ENCODE results near the gene TFDP1. TPM values are rescaled to one million over a fixed set of nuclear protein-coding genes. Genes with fewer than 3 reads are reported as not detected.

TFDP1 gene
- total RNA-seq, 6 experiments from 2014 or later: 121 to 155 (median 150) TPM

DNA sequence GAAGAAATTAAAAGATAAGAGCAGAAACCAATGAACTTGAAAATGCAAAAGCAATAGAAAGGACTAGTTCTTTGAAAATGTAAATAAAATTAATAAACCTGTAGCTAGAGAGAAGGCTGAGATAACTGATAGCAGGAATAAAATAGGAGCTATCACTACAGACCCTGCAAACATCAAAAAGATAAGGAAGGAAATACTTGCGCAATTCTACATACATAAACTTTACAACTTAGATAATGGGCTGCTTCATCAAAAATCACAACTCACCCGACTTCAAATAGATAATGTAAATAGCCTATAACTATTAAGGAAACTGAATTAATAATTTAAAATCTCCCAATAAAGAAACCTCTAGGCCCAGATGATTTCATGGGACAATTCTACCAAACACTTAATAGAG, 77.0 kb downstream of the TFDP1 start:
- DNase-seq: no peak
- Mint-ChIP-seq H3K9me3 (peaks cover 21% of the 10 kb centered on the region), H3K27me3 (ENCODE audit: insufficient read depth) (peaks cover 7% of the 10 kb centered on the region), H3K4me1 (ENCODE audit: low read depth) (no peaks in the 10 kb centered on the region), H3K4me3 (no peak overlapping the region), H3K27ac (no peak overlapping the region), H3K36me3 (ENCODE audit: low read depth) (peaks cover 10% of the 10 kb centered on the region)
- TF ChIP-seq, protein P1, sequence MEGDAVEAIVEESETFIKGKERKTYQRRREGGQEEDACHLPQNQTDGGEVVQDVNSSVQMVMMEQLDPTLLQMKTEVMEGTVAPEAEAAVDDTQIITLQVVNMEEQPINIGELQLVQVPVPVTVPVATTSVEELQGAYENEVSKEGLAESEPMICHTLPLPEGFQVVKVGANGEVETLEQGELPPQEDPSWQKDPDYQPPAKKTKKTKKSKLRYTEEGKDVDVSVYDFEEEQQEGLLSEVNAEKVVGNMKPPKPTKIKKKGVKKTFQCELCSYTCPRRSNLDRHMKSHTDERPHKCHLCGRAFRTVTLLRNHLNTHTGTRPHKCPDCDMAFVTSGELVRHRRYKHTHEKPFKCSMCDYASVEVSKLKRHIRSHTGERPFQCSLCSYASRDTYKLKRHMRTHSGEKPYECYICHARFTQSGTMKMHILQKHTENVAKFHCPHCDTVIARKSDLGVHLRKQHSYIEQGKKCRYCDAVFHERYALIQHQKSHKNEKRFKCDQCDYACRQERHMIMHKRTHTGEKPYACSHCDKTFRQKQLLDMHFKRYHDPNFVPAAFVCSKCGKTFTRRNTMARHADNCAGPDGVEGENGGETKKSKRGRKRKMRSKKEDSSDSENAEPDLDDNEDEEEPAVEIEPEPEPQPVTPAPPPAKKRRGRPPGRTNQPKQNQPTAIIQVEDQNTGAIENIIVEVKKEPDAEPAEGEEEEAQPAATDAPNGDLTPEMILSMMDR (IDR thresholded peaks at IDR 0.05): no peak

DNA sequence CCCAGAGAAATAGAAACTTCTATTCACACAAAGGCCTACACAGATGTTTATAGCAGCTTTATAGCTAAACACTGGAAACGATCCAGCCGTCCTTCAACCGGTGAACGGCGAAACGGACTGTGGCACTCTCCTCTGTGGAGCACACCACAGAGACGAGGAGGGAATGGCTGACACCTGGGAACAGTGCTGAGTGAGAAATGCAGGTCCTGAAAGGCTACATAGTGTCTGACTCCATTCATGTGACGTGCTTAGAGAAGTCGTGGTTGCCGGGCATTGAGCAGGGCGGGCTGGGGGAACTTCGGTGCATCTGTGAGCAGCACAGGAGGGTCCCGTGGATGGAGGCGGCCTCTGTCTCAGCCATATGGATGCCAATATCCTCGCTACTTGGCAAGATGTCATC, 79.4 kb downstream of the TFDP1 start:
- TF ChIP-seq, protein P1 (IDR thresholded peaks at IDR 0.05): no peak
- peaks cover 24% of the 10 kb centered on the region for H3K9me3 Mint-ChIP-seq
- no peak overlapping the region for H3K27ac Mint-ChIP-seq

DNA sequence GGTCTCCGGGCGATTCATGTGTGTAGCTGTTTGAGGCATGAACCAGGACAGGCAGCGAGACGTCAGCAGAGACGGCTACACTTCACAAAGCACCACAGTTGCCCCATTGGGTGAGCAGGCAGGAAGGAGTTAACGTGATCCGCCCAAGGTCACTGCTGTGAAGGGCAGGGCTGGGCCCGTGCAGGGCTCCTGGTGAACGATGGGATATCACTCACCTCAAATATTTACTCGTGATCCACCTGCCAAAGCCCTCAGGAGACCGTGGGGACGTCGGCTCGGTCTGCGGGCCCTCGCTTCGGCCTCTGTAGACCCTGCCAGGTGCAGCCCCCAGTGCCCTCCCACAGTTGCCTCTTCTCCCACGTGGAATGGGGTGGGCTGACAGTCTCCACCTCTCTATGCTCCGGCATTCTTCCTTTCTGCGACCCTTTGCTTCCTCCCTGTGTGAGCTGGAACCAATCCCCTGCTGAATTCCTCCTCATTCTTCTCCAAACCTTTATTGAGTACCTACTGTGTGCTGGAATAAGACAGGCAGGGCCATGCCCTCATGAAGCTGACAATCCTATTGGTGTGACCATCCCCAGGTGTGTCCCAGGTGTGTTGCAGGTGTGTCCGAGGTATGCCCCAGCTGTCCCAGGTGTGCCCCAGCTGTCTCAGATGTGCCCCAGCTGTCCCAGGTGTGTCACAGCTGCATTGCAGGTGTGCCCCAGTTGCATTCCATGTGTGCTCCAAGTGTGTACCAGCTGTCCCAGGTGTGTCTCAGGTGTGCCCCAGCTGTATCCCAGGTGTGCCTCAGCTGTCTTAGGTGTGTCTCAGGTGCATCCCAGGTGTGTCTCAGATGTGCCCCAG, 80.4 kb downstream of the TFDP1 start:
- Mint-ChIP-seq H3K27ac (no peak overlapping the region), H3K27me3 (ENCODE audit: insufficient read depth) (peaks cover 16% of the 10 kb centered on the region), H3K4me3 (no peak overlapping the region), H3K9me3 (peaks cover 24% of the 10 kb centered on the region), H3K36me3 (ENCODE audit: low read depth) (peaks cover 10% of the 10 kb centered on the region), H3K4me1 (ENCODE audit: low read depth) (no peaks in the 10 kb centered on the region)
- DNase-seq: no peak
- TF ChIP-seq, protein P1 (IDR thresholded peaks at IDR 0.05): no peak

More for the DNA sequence above, 79.4 kb downstream of the TFDP1 start:
- Mint-ChIP-seq H3K4me3 (no peak overlapping the region), H3K27me3 (ENCODE audit: insufficient read depth) (peaks cover 16% of the 10 kb centered on the region), H3K36me3 (ENCODE audit: low read depth) (peaks cover 10% of the 10 kb centered on the region), H3K4me1 (ENCODE audit: low read depth) (no peaks in the 10 kb centered on the region)
- DNase-seq: no peak

DNA sequence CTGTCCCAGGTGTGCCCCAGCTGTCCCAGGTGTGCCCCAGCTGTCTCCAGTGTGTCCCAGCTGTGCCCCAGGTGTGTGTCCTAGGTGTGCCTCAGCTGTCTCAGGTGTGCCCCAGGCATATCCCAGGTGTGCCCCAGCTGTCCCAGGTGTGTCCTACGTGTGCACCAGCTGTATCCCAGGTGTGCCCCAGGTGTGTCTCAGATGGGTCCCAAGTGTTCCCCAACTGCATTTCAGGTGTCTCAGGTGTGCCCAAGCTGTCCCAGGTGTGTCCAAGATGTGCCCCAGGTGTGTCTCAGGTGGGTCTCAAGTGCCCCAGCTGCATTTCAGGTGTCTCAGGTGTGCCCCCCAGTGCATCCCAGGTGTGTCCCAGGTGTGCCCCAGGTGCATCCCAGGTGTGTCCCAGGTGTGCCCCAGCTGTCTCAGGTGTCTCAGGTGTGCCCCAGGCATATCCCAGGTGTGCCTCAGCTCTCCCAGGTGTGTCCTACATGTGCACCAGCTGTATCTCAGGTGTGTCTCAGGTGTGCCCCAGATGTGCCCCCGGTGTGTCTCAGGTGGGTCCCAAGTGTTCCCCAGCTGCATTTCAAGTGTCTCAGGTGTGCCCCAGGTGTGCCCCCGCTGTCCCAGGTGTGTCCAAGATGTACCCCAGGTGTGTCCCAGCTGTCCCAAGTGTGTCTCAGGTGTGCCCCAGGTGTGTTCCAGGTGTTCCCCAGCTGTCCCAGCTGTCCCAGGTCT, 81.2 kb downstream of the TFDP1 start:
- Mint-ChIP-seq H3K4me1 (ENCODE audit: low read depth) (no peaks in the 10 kb centered on the region), H3K27me3 (ENCODE audit: insufficient read depth) (peaks cover 16% of the 10 kb centered on the region), H3K9me3 (peaks cover 22% of the 10 kb centered on the region), H3K36me3 (ENCODE audit: low read depth) (peaks cover 7% of the 10 kb centered on the region), H3K27ac (no peak overlapping the region), H3K4me3 (no peak overlapping the region)
- TF ChIP-seq, protein P1 (IDR thresholded peaks at IDR 0.05): no peak
- DNase-seq: no peak

DNA sequence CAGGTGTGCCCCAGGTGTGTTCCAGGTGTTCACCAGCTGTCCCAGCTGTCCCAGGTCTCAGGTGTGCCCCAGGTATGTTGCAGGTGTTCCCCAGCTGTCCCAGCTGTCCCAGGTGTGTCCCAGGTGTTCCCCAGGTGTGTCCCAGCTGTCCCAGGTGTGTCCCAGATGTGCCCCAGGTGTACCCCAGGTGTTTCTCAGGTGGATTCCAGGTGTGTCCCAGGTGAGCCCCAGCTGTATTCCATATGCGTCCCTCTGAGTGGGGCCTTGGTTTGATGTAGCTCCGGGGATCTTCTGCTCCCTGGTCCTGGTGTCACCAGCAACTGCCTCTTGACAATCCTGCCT, 81.7 kb downstream of the TFDP1 start:
- TF ChIP-seq, protein P1 (IDR thresholded peaks at IDR 0.05): no peak
- H3K36me3 Mint-ChIP-seq (ENCODE audit: low read depth): peaks cover 2% of the 10 kb centered on the region
- H3K27ac Mint-ChIP-seq: no peak overlapping the region
- H3K4me3 Mint-ChIP-seq: no peak overlapping the region
- H3K27me3 Mint-ChIP-seq (ENCODE audit: insufficient read depth): peaks cover 16% of the 10 kb centered on the region
- peaks cover 17% of the 10 kb centered on the region for H3K9me3 Mint-ChIP-seq
- no peaks in the 10 kb centered on the region for H3K4me1 Mint-ChIP-seq (ENCODE audit: low read depth)
- DNase-seq: no peak
